Limb (tissue), 2 donors: Measurements from ENCODE around the gene CD7.
"Not testable (repeated sequence)": the region's sequence is repeated elsewhere in the genome, so short reads cannot be mapped to it uniquely, and the experiment has no call there.

Experiments used
- DNase-seq, 2 donors: peaks; one replicate each; pipeline ENCODE4 v3.0.0-alpha.2; 2016; ENCODE audit errors: extremely low spot score in 2 of 2

Gene CD7

GRCh38 chr17:82317394-82318168 is at the start of gene CD7:
Gene CD7, minus strand, starts transcription at chr17:82317608. Its CDS starts 113 bp downstream, at chr17:82317495.
- DNase-seq: no peak

- no peak for DNase-seq
Observed at GRCh38 chr17:82366749-82367148, 49.3 kb upstream of the CD7 start.

GRCh38 chr17:82365606-82366295 is 48.3 kb upstream of the CD7 start:
- no peak for DNase-seq

GRCh38 chr17:82361885-82362633 is 44.7 kb upstream of the CD7 start:
- no peak for DNase-seq

- not testable (repeated sequence) for DNase-seq
Observed at GRCh38 chr17:82359451-82360074, 42.2 kb upstream of the CD7 start.

GRCh38 chr17:82358465-82359350 is 41.3 kb upstream of the CD7 start, which contains the start of gene TEX19:
Gene TEX19, plus strand, starts transcription at chr17:82359247. Its CDS starts 2,904 bp downstream, at chr17:82362151.
- no peak for DNase-seq

- DNase-seq: no peak
Observed at GRCh38 chr17:82357394-82357793, 40.0 kb upstream of the CD7 start.

- DNase-seq: no peak
Observed at GRCh38 chr17:82356845-82357355, 39.5 kb upstream of the CD7 start.

GRCh38 chr17:82355770-82356427 is 38.5 kb upstream of the CD7 start:
- DNase-seq: no peak

- no peak for DNase-seq
Observed at GRCh38 chr17:82354804-82355308, 37.4 kb upstream of the CD7 start.

- no peak for DNase-seq
Observed at GRCh38 chr17:82353484-82353883, 36.1 kb upstream of the CD7 start.

GRCh38 chr17:82351713-82352488 is 34.5 kb upstream of the CD7 start:
- DNase-seq: peak; percentile 88 to 89

GRCh38 chr17:82351254-82351712 is 33.9 kb upstream of the CD7 start:
- no peak for DNase-seq

GRCh38 chr17:82350182-82351030 is 33.0 kb upstream of the CD7 start:
- no peak for DNase-seq

- no peak for DNase-seq
Observed at GRCh38 chr17:82349287-82349701, 31.9 kb upstream of the CD7 start.

GRCh38 chr17:82348866-82349265 is 31.5 kb upstream of the CD7 start:
- DNase-seq: no peak

- DNase-seq: no peak
Observed at GRCh38 chr17:82348434-82348833, 31.0 kb upstream of the CD7 start.

GRCh38 chr17:82347994-82348393 is 30.6 kb upstream of the CD7 start:
- DNase-seq: not testable (repeated sequence)
